Stimulated activated CD4-positive, alpha-beta T cell treated with anti-CD3 and anti-CD28 coated beads, Interleukin-15, amount 100 ng/mL, for 1 hour (primary cell): ENCODE data around the gene TTC34.
"Not testable (repeated sequence)": the region's sequence is repeated elsewhere in the genome, so short reads cannot be mapped to it uniquely, and the experiment has no call there.

Experiments
- DNase-seq, 2 donors: peaks; one replicate each; pipeline ENCODE4 v3.0.0-alpha.2; 2020; ENCODE audit warnings: low read depth in 1 of 2, low spot score in 1 of 2

TTC34 gene

DNA sequence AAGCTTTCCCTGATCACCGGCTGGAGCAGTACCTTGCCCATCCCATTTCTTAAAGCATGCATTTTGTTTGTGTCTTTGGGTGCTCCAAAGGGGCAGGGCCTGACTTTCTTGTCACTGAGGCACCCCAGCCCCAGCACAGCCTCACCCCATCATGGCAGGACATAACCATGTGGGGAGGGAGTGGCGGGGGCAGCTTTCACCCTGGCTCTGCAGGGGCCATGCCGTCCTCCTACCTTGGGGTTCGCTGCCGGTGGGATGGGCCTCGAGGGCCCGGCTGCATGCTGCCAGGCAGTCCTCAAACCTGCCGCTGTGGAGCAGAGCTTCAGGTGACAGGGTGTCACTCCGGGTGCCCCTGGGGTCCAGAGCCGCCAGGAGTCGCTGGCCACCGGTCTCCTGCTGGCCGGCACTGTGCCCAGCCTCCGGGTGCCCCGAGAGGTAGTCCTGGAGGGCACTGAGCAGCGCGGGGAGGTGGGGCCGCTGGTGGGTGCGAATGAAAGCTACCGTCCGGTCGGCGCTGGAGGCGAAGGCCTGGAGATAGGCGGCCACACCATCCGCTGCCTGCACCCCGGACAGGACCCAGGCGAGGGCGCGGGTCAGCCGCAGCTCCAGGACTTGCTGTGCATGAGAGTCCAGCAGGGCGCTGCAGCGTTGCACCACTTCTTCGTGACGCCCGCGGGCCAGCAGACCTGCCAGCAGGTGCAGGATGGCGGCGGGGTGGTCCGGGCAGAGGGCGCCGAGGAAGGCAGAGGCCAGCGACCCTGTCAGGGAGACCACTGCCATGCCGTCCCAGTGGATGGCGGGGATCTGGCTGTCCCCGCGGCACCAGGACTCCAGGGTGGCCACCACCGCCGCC is 1.5 kb downstream of the TTC34 start:
- DNase-seq = no peak

DNA sequence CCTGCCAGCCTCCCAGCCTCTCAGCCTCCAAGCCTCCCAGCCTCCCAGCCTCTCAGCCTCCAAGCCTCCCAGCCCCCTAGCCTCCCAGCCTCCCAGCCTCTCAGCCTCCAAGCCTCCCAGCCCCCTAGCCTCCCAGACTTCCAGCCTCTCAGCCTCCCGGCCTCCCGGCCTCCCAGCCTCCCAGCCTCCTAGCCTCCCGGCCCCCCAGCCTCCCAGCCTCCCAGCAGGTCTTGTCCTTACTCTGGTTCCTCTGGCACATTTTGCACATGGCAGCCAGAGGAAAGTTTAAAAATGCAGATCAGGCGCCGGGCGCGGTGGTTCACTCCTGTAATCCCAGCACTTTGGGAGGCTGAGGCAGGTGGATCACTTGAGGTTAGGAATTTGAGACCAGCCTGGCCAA is 2.5 kb downstream of the TTC34 start:
- DNase-seq = not testable (repeated sequence)

DNA sequence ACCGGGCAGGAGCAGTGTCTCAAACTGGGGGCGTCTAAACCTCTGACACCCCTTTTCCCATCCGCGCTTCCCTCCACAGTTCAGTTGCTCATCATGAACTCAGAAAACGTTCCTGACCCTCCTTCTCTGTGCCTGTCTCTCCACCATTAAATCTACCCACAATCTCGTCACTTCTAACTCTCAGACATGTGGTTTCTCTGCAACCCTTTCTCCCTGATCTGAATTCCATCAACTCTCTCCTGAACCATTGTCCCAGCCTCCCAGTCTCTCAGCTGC is 3.8 kb downstream of the TTC34 start:
- no peak for DNase-seq

DNA sequence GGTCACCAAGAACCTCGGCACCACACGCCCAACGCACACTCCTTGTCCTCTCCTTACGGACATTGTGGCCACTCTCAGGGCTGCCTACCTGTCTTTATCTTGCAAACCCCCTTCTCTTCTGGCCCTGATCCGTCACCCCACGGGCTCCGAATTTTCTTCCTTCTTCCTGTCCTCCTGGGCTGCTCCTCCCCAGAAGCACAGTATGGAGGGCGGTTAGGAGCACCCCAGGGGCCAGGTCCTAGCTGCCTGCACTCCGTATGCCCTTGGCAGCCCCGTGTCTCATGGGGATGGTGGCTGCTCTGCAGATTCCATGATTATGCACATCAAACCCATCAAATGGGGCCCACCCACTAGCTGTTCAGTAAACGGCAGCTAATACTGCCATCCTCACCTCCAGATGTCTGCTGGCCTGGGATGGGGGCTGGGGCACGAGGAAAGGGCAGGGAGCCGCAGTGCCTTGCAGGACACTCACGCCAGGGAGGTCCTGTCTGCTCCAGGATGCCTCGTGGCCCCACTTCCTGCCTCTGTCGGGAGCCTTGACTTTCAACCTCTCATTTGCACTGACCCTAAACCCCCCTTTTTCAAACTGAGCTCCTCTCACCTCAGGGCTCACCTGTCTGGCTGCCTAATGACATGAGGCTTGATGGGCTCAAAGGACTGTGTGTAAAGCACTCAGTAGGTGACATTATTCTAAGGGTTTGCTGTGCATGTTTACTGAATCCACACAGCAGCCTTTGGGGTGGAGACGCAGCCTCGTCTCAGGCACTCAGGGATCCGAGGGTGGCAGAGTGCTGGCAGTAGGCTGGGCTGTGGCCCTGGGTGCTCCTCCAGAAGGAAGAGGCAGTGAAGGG is 4.4 kb downstream of the TTC34 start:
- no peak for DNase-seq

DNA sequence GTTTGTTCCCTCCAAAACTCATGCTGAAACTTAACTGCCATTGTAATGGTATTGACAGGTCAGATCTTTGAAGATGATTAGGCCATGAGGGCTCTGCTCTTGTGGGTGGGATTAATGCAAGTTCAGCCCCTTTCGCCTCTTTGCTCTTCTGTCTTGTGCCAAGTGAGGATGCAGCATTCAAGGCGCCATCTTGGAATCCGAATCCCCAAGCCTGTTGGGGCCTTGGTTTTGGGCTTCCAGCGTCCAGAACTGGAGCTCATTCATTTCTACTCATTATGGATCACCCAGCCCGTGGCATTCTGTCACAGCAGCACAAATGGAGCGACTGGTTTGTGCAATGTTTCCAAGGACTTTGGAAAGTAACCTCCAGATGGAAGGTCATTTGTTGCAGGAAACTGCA is 5.6 kb downstream of the TTC34 start:
- no peak for DNase-seq

DNA sequence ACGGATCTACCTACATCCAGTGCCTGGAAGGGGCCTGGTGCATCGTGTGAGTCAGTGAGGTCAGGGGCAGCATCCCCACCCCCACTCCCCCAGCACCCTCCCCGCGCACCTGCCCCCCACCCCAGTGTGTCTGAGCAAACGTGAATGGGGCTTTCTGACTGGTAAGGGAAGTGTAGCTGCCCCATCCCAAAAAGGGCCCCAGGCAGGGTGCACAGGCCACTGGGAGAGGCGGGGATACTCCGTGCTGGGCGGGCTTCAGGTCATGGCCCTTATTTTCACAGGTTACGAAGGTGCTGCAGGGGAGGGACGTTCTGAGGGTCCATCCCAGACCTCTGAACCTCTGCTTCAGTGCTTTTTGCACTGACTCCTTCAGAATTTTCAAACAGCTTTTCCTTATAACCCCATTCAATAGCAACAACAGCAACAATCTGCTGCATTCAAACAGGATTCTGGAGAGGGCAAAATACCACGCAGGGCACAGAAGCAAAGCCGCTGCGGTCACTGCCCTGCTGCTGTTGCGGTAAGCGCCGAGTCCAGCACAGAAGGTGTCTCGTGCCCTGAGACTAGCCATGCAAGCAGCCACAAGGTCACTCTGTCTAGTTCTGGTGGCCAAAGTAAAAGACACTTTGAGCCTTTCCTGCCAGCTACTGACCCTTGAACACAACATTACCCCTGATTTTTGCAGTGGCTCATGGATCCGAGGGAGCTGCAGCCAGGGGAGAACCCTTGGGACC is 10.3 kb downstream of the TTC34 start:
- no peak for DNase-seq

DNA sequence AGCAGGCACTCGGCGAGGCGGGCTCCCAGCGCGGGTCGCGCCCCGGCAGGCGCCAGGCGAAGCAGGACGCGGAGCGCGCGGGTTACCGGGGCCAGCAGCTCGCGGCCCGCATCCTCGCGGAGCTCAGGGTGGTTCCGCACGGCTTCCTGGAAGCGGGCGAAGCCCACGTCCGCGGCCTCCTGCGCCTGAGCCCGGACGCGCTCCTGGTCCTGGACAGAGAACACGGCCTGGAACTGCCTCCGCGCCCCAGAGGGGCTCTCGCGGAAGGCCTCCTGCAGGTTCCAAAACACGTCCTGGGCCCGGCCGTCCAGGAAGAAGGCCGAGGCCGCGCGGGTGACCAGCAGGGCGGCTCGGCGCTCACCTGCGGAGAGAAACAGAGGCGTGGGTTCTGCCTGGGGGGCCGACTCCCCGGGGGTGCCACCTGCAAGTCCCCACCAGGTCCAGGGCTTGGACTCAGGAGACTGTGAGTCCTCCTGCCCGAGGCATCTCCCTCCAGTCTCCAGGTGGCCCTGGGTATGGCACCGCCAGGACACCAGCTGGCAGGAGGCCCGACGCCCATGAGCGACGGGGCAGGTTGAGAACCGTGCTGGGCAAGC is 11.4 kb downstream of the TTC34 start:
- no peak for DNase-seq

DNA sequence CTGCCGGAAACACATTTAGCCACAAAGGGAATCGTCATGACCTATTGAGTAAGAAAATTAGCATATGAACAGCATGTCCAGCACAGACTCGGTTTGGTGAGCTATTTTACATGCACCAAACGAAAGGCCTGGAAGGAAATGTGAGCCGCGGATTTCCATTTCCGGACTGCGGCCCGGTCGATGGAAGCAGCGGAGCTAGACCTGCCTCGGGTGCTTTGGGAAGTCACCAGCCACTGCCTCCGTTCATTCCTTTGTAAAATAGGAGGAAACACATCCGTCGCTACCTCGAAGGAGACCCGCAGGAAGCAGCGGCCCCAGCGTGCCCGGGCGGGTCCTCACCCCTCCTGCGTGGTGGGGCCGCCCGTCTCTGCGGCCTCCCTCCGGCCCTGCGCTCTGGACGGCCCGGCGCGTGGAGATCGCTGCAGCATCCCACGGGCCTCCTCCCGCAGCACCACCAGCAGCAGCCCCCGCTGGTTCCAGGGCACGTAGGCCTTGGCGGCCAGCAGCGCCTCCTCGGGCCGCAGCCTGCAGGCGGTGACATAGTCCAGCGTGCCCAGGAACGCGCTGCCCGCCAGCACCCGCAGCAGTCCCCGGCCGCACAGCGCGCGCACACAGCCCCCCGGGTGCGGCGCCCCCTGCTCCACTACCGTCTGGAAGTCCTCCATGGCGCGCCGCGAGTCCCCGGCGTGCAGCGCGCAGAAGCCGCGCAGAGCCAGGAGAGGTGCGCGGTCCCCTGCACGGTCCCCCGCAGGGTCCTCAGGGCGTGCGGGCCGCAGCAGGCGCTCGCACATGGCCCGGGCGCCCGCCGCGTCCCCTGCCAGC is 12.1 kb downstream of the TTC34 start:
- DNase-seq = peak in 1 of 2 donors; percentile 0

DNA sequence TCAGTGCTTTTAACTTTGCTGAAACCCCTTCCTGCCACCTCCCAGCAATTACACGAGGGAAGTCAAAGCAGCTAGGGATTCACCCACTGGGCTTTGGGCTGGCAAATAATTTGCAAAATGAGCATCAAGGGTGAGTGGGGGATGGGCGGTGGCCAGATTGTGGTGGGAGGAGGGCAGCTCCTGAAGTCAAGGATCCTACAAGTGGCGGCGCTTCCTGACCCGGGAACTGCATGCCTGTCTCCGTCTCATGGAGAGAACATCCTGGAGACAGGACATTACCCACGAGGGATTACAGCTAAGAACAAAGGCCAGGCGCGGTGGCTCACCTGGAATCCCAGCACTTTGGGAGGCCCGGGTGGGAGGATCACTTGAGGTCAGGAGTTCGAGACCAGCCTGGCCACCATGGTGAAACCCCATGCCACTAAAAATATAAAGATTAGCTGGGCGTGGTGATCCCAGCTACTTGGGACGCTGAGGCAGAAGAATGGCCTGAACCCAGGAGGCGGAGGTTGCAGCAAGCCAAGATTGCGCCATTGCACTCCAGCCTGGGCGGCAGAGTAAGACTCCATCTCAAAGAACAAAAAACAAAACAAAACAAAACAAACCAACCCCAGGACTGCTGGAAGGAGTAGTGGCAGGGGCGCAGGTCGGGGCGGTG is 12.9 kb downstream of the TTC34 start:
- no peak for DNase-seq

DNA sequence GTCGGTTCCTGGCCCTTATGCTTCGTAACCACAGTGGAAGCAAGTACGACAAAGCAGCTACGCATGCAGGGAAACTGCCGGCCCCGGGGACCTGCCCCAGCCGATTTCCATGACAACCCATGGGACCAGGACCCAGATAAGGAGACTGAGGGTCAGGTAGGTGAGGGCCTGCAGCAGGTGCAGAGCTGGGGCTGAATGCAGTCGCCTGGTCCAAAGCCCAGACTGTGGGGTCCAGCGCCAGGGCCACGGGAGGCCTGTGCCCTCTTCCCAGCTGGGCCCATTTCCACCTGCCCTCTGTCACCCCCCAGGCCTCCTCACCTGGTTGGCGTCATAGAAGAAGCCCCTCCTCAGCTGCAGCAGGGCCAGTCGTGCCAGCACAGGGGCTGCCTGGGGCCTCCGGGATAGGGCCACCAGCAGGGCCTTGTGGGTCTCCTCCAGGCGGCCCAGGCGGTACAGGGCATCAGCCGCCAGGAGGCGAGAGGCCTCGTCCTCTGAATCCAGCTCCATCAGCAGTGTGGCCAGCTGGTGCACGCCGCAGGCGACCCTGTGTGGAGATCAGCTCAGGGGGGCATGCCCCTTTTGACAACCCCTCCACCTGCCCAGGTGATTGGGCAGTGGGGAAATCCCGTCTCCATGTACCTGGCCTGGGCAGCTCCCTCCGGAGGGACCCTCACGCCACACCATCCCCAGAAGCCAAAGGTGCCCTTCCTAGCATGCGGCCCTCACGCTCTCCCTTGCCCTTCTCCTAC is 14.2 kb downstream of the TTC34 start:
- DNase-seq = no peak

DNA sequence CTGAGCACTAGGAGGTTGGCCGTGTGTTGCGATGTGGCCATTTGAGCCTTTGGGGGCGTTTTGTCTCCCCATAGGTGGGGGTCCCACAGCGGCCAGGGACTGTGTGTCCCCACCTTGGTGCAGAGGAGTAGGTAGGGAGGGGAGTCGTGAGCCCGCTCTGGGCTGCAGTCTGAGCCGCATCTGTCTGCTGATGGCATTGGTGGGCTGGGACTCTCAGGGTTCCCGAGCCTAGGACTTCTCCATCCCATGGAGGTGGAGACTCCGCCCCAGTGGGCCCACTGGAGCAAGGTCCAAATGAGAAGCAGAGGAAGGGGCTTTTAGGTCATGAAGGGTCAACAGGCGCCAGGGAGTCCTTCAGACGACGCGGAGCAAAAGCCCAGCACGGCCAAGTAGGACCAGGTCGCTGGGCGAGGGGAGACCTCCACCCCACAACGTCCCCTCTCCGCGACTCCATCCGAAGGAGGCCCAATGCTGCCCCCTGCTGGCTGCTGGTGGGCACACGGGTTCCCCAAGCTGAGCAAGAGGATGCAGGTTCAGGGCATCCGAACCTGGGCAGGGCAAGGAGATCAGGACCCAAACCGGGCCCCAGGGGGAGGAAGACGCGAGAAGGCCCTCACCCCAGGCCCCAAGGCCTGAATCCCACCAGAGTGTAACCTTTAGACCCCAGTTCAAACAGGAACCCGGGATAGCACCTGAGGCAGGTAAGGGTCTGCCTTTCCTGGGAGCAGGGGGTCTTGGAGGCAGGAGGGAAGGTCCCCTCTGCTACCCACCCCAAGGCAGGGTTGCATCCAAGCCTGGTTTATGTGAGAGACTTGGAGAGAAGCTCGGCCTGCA is 14.9 kb downstream of the TTC34 start:
- DNase-seq = peak; percentile 47 to 65

DNA sequence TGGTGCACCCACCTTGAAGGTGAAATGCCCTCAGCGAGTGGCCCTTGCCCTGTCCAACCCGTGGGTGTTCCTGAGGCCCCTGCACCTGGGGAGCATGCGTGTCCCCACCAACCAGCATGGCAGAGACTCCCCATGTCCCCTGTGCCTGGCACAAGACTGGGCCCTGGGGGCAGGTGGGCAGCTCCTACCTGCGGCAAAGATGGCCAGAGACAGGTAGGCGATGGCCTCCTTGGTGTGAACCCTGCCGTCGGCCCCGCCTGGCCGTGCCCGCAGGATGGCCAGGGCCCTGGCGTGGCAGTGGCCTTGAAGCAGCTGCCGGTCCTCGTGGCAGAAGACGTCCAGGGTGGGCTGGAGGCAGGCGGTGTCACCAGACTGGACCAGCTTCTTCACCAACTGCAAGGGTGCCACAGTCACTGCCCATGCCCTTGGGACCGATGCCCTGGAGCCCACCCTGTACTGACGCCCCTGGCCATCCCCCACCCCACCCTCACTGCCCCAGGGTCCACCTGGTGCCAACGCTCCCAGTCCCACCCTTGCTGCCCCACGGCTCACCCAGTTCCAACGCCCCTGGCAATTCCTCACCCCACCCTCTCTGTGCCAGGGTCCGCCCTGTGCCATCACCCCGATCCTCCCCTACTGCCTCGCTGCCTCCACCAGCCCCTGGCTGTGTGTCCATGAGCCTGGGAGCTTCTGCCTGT is 15.7 kb downstream of the TTC34 start:
- DNase-seq = no peak

DNA sequence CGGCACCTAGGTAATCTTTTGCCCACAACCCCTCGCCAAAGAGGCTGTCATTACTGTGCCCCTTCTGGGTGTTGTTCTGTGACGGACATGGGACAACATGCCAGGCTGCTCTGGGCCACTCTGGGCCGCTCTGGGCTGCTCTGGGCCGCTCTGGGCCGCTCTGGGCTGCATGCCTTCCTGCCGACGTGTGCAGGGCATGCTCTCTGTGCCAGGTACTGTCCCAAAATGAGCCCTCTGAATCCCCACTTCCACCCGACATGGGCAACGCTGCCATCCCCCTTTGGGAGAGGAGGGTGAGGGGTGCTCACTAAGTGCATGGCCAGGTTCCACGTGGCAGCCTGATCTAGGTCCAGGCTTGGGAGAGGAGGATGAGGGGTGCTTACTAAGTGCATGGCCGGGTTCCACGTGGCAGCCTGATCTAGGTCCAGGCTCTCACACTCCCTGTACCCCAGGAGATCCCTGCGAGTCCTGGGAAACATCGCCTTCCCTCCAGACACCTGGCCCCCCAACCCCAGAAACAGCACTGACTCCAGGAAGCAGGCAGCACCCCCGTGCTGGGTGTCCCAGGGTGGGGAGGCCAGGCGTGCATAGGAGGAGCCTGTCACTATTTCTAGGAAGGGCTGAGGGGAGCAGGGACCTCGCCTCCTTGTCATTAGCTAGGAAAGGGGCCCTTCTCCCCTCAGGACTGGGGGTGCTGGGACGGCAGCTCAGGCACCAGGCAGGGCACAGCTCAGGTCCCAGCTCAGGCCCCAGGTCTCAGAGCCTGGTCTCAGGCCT is 16.5 kb downstream of the TTC34 start:
- DNase-seq = no peak

DNA sequence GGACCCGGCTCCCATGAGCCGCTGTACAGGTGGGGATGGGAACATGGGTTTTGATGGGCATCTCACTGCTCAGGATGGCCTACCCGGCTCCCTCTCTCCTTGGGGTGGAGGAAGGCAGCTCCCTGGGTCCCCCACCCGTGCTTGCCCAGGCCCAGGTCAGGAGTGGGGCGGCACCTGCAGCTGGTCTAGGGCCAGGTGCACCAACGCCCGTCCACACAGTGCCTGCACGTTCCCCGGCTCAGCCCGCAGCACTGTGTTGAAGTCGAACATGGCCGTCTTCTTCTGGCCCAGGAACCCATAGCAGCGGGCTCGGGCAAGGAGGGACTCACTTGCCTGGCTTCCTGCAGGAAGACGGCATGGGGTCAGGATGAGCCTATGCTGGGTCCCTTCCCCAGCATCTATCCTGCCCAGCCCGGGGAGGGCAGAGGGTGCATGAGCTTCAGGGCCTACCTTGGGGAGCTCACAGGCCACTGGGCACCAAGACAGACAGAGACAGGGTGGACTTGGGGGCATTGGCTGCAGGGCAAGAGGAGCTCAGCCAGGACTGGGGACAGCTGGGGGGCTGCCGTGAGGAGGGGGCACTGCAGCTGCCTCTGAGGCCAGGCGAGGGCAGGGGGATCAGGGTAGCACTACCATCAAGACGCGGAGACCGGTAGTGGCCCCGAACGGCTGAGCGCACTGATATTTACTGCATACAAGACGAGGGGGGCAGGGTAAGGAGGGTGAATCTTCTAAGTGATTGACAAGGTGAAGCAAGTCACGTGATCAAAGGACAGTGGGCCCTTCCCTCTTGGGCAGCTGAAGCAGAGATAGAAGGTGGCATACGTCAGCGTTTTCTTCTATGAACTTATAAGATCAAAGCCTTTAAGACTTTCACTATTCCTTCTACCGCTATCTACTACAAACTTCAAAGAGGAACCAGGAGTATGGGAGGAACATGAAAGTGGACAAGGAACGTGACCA is 17.8 kb downstream of the TTC34 start:
- no peak for DNase-seq

DNA sequence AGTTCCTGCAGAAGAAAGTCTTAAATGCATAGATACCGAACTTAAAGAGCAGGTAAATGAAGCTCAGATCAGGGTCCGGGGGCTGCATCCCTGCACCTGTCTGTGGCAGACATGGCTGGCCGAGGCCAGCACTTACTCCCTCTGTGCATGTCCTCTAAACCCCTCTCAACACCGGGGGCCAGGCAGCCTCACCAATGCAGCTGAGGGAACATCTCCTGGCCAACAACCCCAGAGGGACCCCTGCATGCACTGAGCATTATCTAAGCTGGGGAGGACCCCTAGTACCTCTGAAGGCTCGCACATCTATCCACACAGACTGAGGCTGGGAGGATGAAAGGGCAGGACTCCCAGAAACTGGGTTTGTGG is 18.4 kb downstream of the TTC34 start:
- DNase-seq = no peak

DNA sequence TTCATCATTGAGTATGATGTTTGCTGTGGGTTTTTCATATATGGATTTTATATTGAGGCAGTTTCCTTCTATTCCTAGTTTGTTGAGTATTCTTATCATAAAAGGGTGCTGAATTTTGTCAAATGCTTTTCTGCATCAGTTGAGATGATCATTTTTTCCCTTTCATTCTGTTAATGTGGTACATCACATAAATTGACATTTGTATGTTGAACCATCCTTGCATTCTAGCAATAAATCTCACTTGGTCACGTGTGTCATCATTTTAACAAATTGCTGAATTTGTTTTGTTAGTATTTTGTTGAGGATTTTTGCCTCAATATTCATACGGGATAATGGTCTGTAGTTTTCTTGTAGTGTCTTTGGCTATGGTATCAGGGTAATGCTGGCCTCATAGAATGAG is 19.9 kb downstream of the TTC34 start:
- DNase-seq = no peak
